Right forelimb (tissue), 1 donor: ENCODE results near the gene UBE3B.

Experiments used
- DNase-seq: peaks from one replicate; pipeline ENCODE4 v3.0.0-alpha.2; 2018

The UBE3B gene

GRCh38 chr12:109580684-109581333 is 103.4 kb downstream of the UBE3B start:
- DNase-seq = no peak

GRCh38 chr12:109581334-109581691 is 103.9 kb downstream of the UBE3B start:
- no peak for DNase-seq

- no peak for DNase-seq
These were observed 104.4 kb downstream of the UBE3B start for GRCh38 chr12:109581856-109582255.

GRCh38 chr12:109582636-109583035 is 105.2 kb downstream of the UBE3B start:
- no peak for DNase-seq

GRCh38 chr12:109583733-109584132 is 106.3 kb downstream of the UBE3B start:
- DNase-seq = no peak
